Measurements from ENCODE around the gene CFAP43.

The CFAP43 gene

GRCh38 chr10:104259456-104259855, 27.3 kb upstream of the CFAP43 start:
- in situ Hi-C loops (cut with HindIII; ENCODE audit: low pct_ligation_motif_present, low sequenced_read_pairs), result no loop called here
- DNase-seq, result no peak
- Histone ChIP-seq H3K36me3 (replicated peaks) (peaks cover 64% of the 10 kb centered on the region), H3K27ac (peak overlapping the region; percentile 76), H3K4me3 (ENCODE audit: low read depth, low read length) (no peak overlapping the region), H3K27me3 (replicated peaks) (no peaks in the 10 kb centered on the region)
- TF ChIP-seq CTCF (IDR thresholded peaks at IDR 0.05; ENCODE audit: low read depth, low read length, missing control alignments), result no peak

- peak overlapping the region; percentile 7 for H3K27ac ChIP-seq
Measured at GRCh38 chr10:104258209-104258608, 26.0 kb upstream of the CFAP43 start.

GRCh38 chr10:104257235-104257634, 25.1 kb upstream of the CFAP43 start:
- DNase-seq, result no peak
- Histone ChIP-seq H3K27ac (peak overlapping the region; percentile 95), H3K4me3 (ENCODE audit: low read depth, low read length) (peak overlapping the region; percentile 82), H3K36me3 (replicated peaks) (peaks cover 45% of the 10 kb centered on the region), H3K27me3 (replicated peaks) (no peaks in the 10 kb centered on the region)
- no peak for TF ChIP-seq CTCF (IDR thresholded peaks at IDR 0.05; ENCODE audit: low read depth, low read length, missing control alignments)
- in situ Hi-C loops (cut with HindIII; ENCODE audit: low pct_ligation_motif_present, low sequenced_read_pairs), result no loop called here

More at GRCh38 chr10:104258209-104258608, 26.0 kb upstream of the CFAP43 start:
- H3K4me3 ChIP-seq (ENCODE audit: low read depth, low read length), result no peak overlapping the region
- DNase-seq, result no peak
- TF ChIP-seq CTCF (IDR thresholded peaks at IDR 0.05; ENCODE audit: low read depth, low read length, missing control alignments), result no peak
- in situ Hi-C loops (cut with HindIII; ENCODE audit: low pct_ligation_motif_present, low sequenced_read_pairs), result no loop called here
- no peaks in the 10 kb centered on the region for H3K27me3 ChIP-seq (replicated peaks)
- peaks cover 55% of the 10 kb centered on the region for H3K36me3 ChIP-seq (replicated peaks)

GRCh38 chr10:104256335-104256961, 24.3 kb upstream of the CFAP43 start:
- H3K27ac ChIP-seq, result peak overlapping the region; percentile 95
- no peak for TF ChIP-seq CTCF (IDR thresholded peaks at IDR 0.05; ENCODE audit: low read depth, low read length, missing control alignments)
- no peak for DNase-seq

GRCh38 chr10:104255311-104255981, 23.3 kb upstream of the CFAP43 start:
- H3K27me3 ChIP-seq (replicated peaks), result no peaks in the 10 kb centered on the region
- H3K36me3 ChIP-seq (replicated peaks), result peaks cover 30% of the 10 kb centered on the region
- H3K4me3 ChIP-seq (ENCODE audit: low read depth, low read length), result peak overlapping the region; percentile 82
- TF ChIP-seq CTCF (IDR thresholded peaks at IDR 0.05; ENCODE audit: low read depth, low read length, missing control alignments), result no peak
- peak; percentile 82 for DNase-seq
- in situ Hi-C loops (cut with HindIII; ENCODE audit: low pct_ligation_motif_present, low sequenced_read_pairs), result no loop called here
- peak overlapping the region; percentile 95 for H3K27ac ChIP-seq

More at GRCh38 chr10:104256335-104256961, 24.3 kb upstream of the CFAP43 start:
- peak overlapping the region; percentile 82 for H3K4me3 ChIP-seq (ENCODE audit: low read depth, low read length)
- in situ Hi-C loops (cut with HindIII; ENCODE audit: low pct_ligation_motif_present, low sequenced_read_pairs), result no loop called here
- peaks cover 37% of the 10 kb centered on the region for H3K36me3 ChIP-seq (replicated peaks)
- H3K27me3 ChIP-seq (replicated peaks), result no peaks in the 10 kb centered on the region

Measured in brain microvascular endothelial cell (primary cell).